H1 (cell line): ENCODE data around the gene POLDIP3. TPM values are rescaled to one million over a fixed set of nuclear protein-coding genes. Genes with fewer than 3 reads are reported as not detected.
"Not testable (repeated sequence)": the region's sequence is repeated elsewhere in the genome, so short reads cannot be mapped to it uniquely, and the experiment has no call there.

Source experiments
- CTCF ChIA-PET: fragments of 300-600 bp; sonication (Branson Sonifier 250); formaldehyde crosslinking; loops from one replicate; lab custom pipeline; 2021; ENCODE audit not compliant: partially characterized antibody; lab: Charles Lee
- POLR2A ChIA-PET: fragments of 300-600 bp; sonication (Branson Sonifier 250); formaldehyde crosslinking; loops from one replicate; lab custom pipeline; 2021; ENCODE audit warnings: inconsistent platforms; ENCODE audit not compliant: partially characterized antibody; lab: Charles Lee
- DNase-seq, 2 experiments: peaks; one replicate each; pipeline versions ENCODE4 v3.0.0 to v3.0.0-alpha.2; 2010 to 2022; ENCODE audit warnings: low spot score in 2 of 2, low read depth in 1 of 2, mixed read lengths in 1 of 2
- FAIRE-seq: peaks from 2 replicates; lab custom pipeline; 2011; peaks lifted over from hg19 to GRCh38; lab: Jason Lieb, UNC
- H2AFZ ChIP-seq: 2 replicates; pipeline ENCODE4 v1.8.1; 2012; ENCODE audit warnings: low read length, inconsistent platforms
- H2AK5ac ChIP-seq: 2 replicates; pipeline ENCODE4 v1.6.1; 2013; ENCODE audit warnings: low read depth, low read length
- H2BK120ac ChIP-seq: replicated peaks from 2 replicates; pipeline ENCODE3; 2013; ENCODE audit warnings: low read depth, low read length, inconsistent platforms
- H2BK12ac ChIP-seq: 2 replicates; pipeline ENCODE4 v1.6.1; 2013; ENCODE audit warnings: low read depth, low read length
- H2BK15ac ChIP-seq: 2 replicates; pipeline ENCODE4 v1.6.1; 2013; ENCODE audit warnings: low read length
- H2BK20ac ChIP-seq: 2 replicates; pipeline ENCODE4 v1.6.1; 2013; ENCODE audit warnings: low read length
- H2BK5ac ChIP-seq: 2 replicates; pipeline ENCODE4 v1.6.1; 2013; ENCODE audit warnings: low read depth, low read length
- H3K14ac ChIP-seq: 2 replicates; pipeline ENCODE4 v1.6.1; 2013; ENCODE audit warnings: inconsistent platforms; ENCODE audit not compliant: insufficient read length
- H3K18ac ChIP-seq: 2 replicates; pipeline ENCODE4 v1.6.1; 2013; ENCODE audit warnings: low read length; ENCODE audit errors: extremely low read depth
- H3K23ac ChIP-seq: 2 replicates; pipeline ENCODE4 v1.6.1; 2013; ENCODE audit warnings: inconsistent platforms; ENCODE audit not compliant: insufficient read length
- H3K23me2 ChIP-seq: 2 replicates; pipeline ENCODE4 v1.6.1; 2013; ENCODE audit warnings: low read depth, low read length
- H3K27ac ChIP-seq: 2 replicates; pipeline ENCODE4 v1.6.1; 2011; ENCODE audit warnings: low read depth, low read length, inconsistent platforms
- H3K27me3 ChIP-seq, 4 experiments: replicated peaks in 1 of 4; 1 replicate in 1 of 4; 2 replicates in 3 of 4; pipeline versions ENCODE4 v1.6.1 to v1.8.1; 2011 to 2013; ENCODE audit warnings: low read length in 3 of 4, mild to moderate bottlenecking in 3 of 4, inconsistent platforms in 2 of 4, mixed read lengths in 2 of 4, moderate library complexity in 1 of 4; ENCODE audit not compliant: control insufficient read depth in 3 of 4, insufficient read depth in 3 of 4; ENCODE audit errors: extremely low read depth in 1 of 4
- H3K36me3 ChIP-seq, 4 experiments: 2 replicates each; pipeline versions ENCODE4 v1.6.1 to v1.8.1; 2011 to 2013; ENCODE audit warnings: mild to moderate bottlenecking in 4 of 4, low read length in 3 of 4, moderate library complexity in 2 of 4, control low read depth in 1 of 4, inconsistent platforms in 1 of 4; ENCODE audit not compliant: insufficient read depth in 4 of 4, control insufficient read depth in 2 of 4
- H3K4ac ChIP-seq: replicated peaks from 2 replicates; pipeline ENCODE3; 2013; ENCODE audit warnings: low read length, low read depth, mixed read lengths, inconsistent platforms; ENCODE audit not compliant: insufficient read length
- H3K4me1 ChIP-seq, 4 experiments: replicated peaks in 1 of 4; 1 replicate in 1 of 4; 2 replicates in 3 of 4; pipeline versions ENCODE4 v1.6.1 to v1.8.1; 2011 to 2013; ENCODE audit warnings: low read length in 3 of 4, inconsistent platforms in 2 of 4, mixed read lengths in 1 of 4; ENCODE audit not compliant: insufficient read depth in 4 of 4, control insufficient read depth in 3 of 4
- H3K4me2 ChIP-seq, 2 experiments: 2 replicates each; pipeline versions ENCODE4 v1.6.1 to v1.8.1; 2011 to 2013; ENCODE audit warnings: low read depth in 2 of 2, low read length in 2 of 2, control low read depth in 1 of 2, inconsistent platforms in 1 of 2, mild to moderate bottlenecking in 1 of 2; ENCODE audit not compliant: insufficient read depth in 1 of 2
- H3K4me3 ChIP-seq, 4 experiments: fragments of 200-600, 300-600 bp in 1 of 4; sonication (generic), shearing (Covaris generic), sonication (Bioruptor Twin) in 1 of 4; 2 replicates each; pipeline versions ENCODE4 v1.5.1 to v1.8.1; 2011 to 2016; ENCODE audit warnings: low read length in 4 of 4, low read depth in 3 of 4, control low read depth in 2 of 4, inconsistent platforms in 2 of 4, mild to moderate bottlenecking in 2 of 4, mixed read lengths in 1 of 4, moderate library complexity in 1 of 4; ENCODE audit not compliant: insufficient read depth in 2 of 4; ENCODE audit errors: extremely low read depth in 1 of 4
- H3K56ac ChIP-seq: replicated peaks from 2 replicates; pipeline ENCODE3; 2013; ENCODE audit warnings: low read depth, mild to moderate bottlenecking, mixed read lengths, low read length, inconsistent platforms; ENCODE audit not compliant: insufficient read length
- H3K79me1 ChIP-seq: 2 replicates; pipeline ENCODE4 v1.6.1; 2013; ENCODE audit warnings: low read depth, low read length, control low read depth
- H3K79me2 ChIP-seq, 2 experiments: 2 replicates each; pipeline versions ENCODE4 v1.6.1 to v1.8.1; 2012 to 2013; ENCODE audit warnings: low read length in 2 of 2, mild to moderate bottlenecking in 2 of 2, inconsistent platforms in 1 of 2; ENCODE audit not compliant: insufficient read depth in 2 of 2, control insufficient read depth in 1 of 2
- H3K9ac ChIP-seq, 4 experiments: replicated peaks in 1 of 4; 1 replicate in 1 of 4; 2 replicates in 3 of 4; pipeline versions ENCODE4 v1.6.1 to v1.8.1; 2011 to 2013; ENCODE audit warnings: low read depth in 3 of 4, low read length in 3 of 4, control low read depth in 2 of 4, mild to moderate bottlenecking in 2 of 4, moderate library complexity in 2 of 4, inconsistent platforms in 1 of 4; ENCODE audit errors: extremely low read depth in 1 of 4
- H3K9me3 ChIP-seq, 2 experiments: 2 replicates each; pipeline versions ENCODE4 v1.6.1 to v1.8.1; 2012 to 2013; ENCODE audit warnings: mild to moderate bottlenecking in 2 of 2, moderate library complexity in 2 of 2, control low read depth in 1 of 2, inconsistent platforms in 1 of 2, low read depth in 1 of 2, low read length in 1 of 2, mixed read lengths in 1 of 2; ENCODE audit not compliant: insufficient read depth in 2 of 2
- H4K20me1 ChIP-seq, 2 experiments: replicated peaks in 1 of 2; 2 replicates each; pipeline versions ENCODE3 to v1.8.1; 2011 to 2013; ENCODE audit warnings: inconsistent platforms in 2 of 2, low read length in 2 of 2, mild to moderate bottlenecking in 1 of 2; ENCODE audit not compliant: insufficient read depth in 2 of 2, control insufficient read depth in 1 of 2
- H4K5ac ChIP-seq: 2 replicates; pipeline ENCODE4 v1.6.1; 2013; ENCODE audit warnings: low read length, low read depth, mixed read lengths, inconsistent platforms; ENCODE audit not compliant: insufficient read length
- H4K8ac ChIP-seq: 2 replicates; pipeline ENCODE4 v1.8.0; 2013; ENCODE audit warnings: mild to moderate bottlenecking, moderate library complexity, low read length, inconsistent platforms; ENCODE audit not compliant: insufficient read depth; ENCODE audit errors: extremely low read depth
- H4K91ac ChIP-seq: replicated peaks from 2 replicates; pipeline ENCODE3; 2013; ENCODE audit warnings: low read length, mixed read lengths, inconsistent platforms; ENCODE audit not compliant: insufficient read length
- WGBS, 2 experiments: shearing (Covaris generic) in 1 of 2; methylation state at CpG; one replicate each; pipeline versions ENCODE4 v1.1.6 to v1.1.7; 2013 to 2015; ENCODE audit warnings: low lambda C conversion rate in 2 of 2, mixed read lengths in 2 of 2, inconsistent platforms in 1 of 2, low coverage in 1 of 2, missing lambda C conversion rate in 1 of 2; ENCODE audit not compliant: insufficient replicate concordance in 2 of 2, insufficient coverage in 1 of 2, insufficient read length in 1 of 2; ENCODE audit errors: extremely low coverage in 1 of 2, missing lambda C conversion rate in 1 of 2; 5-methylcytosine and 5-hydroxymethylcytosine counted together
- polyA plus RNA-seq, 7 experiments: library from polyadenylated mRNA; depleted of rRNA in 3 of 7; stranded (reverse) in 5 of 7; unstranded in 2 of 7; fragments of >200 nt in 5 of 7; fragments of 200-250 nt in 2 of 7; gene quantifications; 1 replicate in 5 of 7; 2 replicates in 1 of 7; 4 replicates in 1 of 7; pipeline versions ENCODE4 v1.2.1 to v1.2.3, GENCODE V29; 2011 to 2013; ENCODE audit warnings: missing spikeins in 2 of 7, mixed read lengths in 2 of 7
- total RNA-seq: library from RNA; stranded (reverse); fragmentation: NEBNext Ultra II Directional; extraction: Animal tissue kit (Norgen Biotek cat#: 25700); gene quantifications from 2 replicates; pipeline ENCODE4 v1.2.1, GENCODE V29; 2021

The POLDIP3 gene
- total and polyA plus RNA-seq, 2 of the 8 experiments (the other 6 are each of a cell fraction or from before 2014, with no cell fraction given): 43.5 to 84.6 TPM

DNA sequence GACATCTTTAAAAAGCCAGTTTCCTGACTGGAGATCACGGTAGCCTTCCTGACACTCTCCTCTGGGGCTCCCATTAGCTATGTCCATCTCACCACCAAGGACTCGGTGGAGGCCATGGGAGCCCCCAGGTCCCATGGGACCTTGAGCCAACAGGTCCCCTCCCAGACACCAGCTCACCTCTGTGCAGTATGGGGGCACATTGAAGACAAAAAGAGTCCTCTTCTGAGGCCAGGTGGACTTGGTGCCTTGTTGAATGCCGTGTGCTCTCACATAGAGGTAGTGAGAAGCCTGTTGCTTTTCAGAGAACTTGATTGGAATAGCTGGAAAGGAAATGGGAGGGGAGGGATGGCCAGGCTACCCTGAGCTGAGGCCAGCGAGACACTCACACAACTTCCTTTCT, 34.6 kb downstream of the POLDIP3 start:
- not testable (repeated sequence) for H2BK5ac ChIP-seq, DNase-seq, H2BK12ac ChIP-seq, H4K5ac ChIP-seq, H3K27ac ChIP-seq, H3K79me2 ChIP-seq, H3K9ac ChIP-seq, H4K91ac ChIP-seq, H2BK20ac ChIP-seq, H2AFZ ChIP-seq, H3K9me3 ChIP-seq, H4K8ac ChIP-seq, H3K4me2 ChIP-seq, H3K14ac ChIP-seq, H2AK5ac ChIP-seq, H3K23ac ChIP-seq, H2BK15ac ChIP-seq, H3K27me3 ChIP-seq, H2BK120ac ChIP-seq, H3K4me1 ChIP-seq, H3K56ac ChIP-seq, H4K20me1 ChIP-seq, H3K4ac ChIP-seq, H3K23me2 ChIP-seq, H3K79me1 ChIP-seq, H3K18ac ChIP-seq, FAIRE-seq, H3K4me3 ChIP-seq
- peaks cover 14 to 44% (median 36%) of the 10 kb centered on the region in 4 experiments for H3K36me3 ChIP-seq
- ChIA-PET CTCF (interaction anchor here (1.0 kb wide), 1 partner anchor 19 kb away, joined by 6 read pairs; no protein-coding TSS in a partner anchor), POLR2A (interaction anchor here (28.3 kb wide), 1 partner anchor 30 kb away, joined by 399 read pairs; the partner anchor contains the start of gene POLDIP3)
- WGBS, 2 experiments: 97% methylated on average over 3 of the region's 4 CpGs; no CpG with 5 or more reads in 1 of the 2 experiments
